ENCODE measurements around the gene NHSL2. TPM values are rescaled to one million over a fixed set of nuclear protein-coding genes. Genes with fewer than 3 reads are reported as not detected.

The NHSL2 gene
- total RNA-seq, 1 experiment from 2014 or later: 0.07 TPM

DNA sequence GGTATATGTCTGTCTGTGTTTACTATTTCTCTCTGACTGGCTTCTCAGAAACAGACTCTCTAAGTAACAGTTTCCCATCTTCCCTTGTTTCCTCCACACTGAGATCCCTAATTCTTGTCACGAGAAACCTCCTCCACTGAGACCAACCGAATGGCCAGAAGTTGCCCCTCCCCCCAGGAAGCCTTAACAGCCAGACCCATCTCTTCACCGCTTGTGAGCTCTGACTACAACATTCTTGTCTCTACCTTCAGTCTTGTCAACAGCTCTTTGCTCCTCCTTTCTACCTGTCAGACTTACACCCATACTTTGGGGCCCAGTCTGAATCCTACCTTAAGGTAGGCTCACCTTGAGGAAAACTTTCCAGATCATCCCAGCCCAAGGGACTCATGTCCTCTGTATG is 90.8 kb downstream of the NHSL2 start:
- Histone ChIP-seq H3K27me3 (ENCODE audit: low read length) (no peaks in the 10 kb centered on the region), H3K27ac (ENCODE audit: low read length) (no peak overlapping the region), H3K9me3 (ENCODE audit: low read length) (no peaks in the 10 kb centered on the region), H3K4me3 (ENCODE audit: low read length) (no peak overlapping the region), H3F3A (ENCODE audit: low read length, unreplicated experiment) (no peaks in the 10 kb centered on the region), H2AFZ (ENCODE audit: low read length) (no peak overlapping the region), H3K4me1 (ENCODE audit: insufficient read depth, low read length) (peaks cover 9% of the 10 kb centered on the region), H3K9ac (ENCODE audit: low read length) (no peak overlapping the region), H4K20me1 (ENCODE audit: low read length) (no peaks in the 10 kb centered on the region), H3K79me2 (ENCODE audit: low read length) (no peaks in the 10 kb centered on the region), H3K36me3 (ENCODE audit: low read depth, low read length) (no peaks in the 10 kb centered on the region), H3K4me2 (ENCODE audit: low read length) (no peak overlapping the region), H3K9me2 (replicated peaks; ENCODE audit: low read length) (no peaks in the 10 kb centered on the region)
- DNase-seq (no peak), ATAC-seq (no peak)
- intact Hi-C loops (cut with micrococcal nuclease): no loop called here
- POLR2A ChIA-PET (ENCODE audit: unreplicated experiment): no interaction called here
- no TSS peak for BruUV-seq (replicated peaks)
- CTCF ChIA-PET: no interaction called here
- no peak for TF ChIP-seq EZH2 (IDR thresholded peaks at IDR 0.05; ENCODE audit: low read length, unreplicated experiment)
- no peak for TF ChIP-seq EZH2phosphoT487 (IDR thresholded peaks at IDR 0.05; ENCODE audit: borderline replicate concordance, low read length)
- TF ChIP-seq, protein P1, sequence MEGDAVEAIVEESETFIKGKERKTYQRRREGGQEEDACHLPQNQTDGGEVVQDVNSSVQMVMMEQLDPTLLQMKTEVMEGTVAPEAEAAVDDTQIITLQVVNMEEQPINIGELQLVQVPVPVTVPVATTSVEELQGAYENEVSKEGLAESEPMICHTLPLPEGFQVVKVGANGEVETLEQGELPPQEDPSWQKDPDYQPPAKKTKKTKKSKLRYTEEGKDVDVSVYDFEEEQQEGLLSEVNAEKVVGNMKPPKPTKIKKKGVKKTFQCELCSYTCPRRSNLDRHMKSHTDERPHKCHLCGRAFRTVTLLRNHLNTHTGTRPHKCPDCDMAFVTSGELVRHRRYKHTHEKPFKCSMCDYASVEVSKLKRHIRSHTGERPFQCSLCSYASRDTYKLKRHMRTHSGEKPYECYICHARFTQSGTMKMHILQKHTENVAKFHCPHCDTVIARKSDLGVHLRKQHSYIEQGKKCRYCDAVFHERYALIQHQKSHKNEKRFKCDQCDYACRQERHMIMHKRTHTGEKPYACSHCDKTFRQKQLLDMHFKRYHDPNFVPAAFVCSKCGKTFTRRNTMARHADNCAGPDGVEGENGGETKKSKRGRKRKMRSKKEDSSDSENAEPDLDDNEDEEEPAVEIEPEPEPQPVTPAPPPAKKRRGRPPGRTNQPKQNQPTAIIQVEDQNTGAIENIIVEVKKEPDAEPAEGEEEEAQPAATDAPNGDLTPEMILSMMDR (conservative IDR thresholded peaks at IDR 0.05; ENCODE audit: low read depth, low read length): no peak

DNA sequence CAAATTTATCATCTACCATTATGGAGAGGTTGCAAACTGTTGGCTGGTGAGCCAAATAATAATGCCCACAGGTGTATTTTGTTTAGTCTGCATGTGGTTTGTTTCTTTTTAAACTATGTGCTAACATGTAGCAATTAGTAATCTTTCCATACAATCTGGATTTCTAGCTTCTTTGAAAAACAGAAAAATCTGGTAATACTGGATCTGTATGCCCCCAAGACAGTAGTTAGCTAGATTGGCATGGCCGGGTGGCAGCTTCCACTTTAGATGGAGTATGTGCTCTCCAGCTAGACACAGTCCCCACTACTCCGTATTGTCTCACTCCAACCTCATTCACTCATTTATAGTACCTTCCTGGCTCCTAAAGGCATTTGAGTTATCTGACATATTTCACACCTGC is 91.3 kb downstream of the NHSL2 start:
- BruUV-seq (replicated peaks): no TSS peak
- Histone ChIP-seq H3K9ac (ENCODE audit: low read length) (no peak overlapping the region), H3F3A (ENCODE audit: low read length, unreplicated experiment) (no peaks in the 10 kb centered on the region), H3K27me3 (ENCODE audit: low read length) (no peaks in the 10 kb centered on the region), H3K9me3 (ENCODE audit: low read length) (no peaks in the 10 kb centered on the region), H3K27ac (ENCODE audit: low read length) (no peak overlapping the region), H3K4me2 (ENCODE audit: low read length) (no peak overlapping the region), H4K20me1 (ENCODE audit: low read length) (no peaks in the 10 kb centered on the region), H3K9me2 (replicated peaks; ENCODE audit: low read length) (no peaks in the 10 kb centered on the region), H2AFZ (ENCODE audit: low read length) (no peak overlapping the region), H3K36me3 (ENCODE audit: low read depth, low read length) (no peaks in the 10 kb centered on the region), H3K79me2 (ENCODE audit: low read length) (no peaks in the 10 kb centered on the region), H3K4me1 (ENCODE audit: insufficient read depth, low read length) (peaks cover 9% of the 10 kb centered on the region), H3K4me3 (ENCODE audit: low read length) (no peak overlapping the region)
- DNase-seq: no peak
- no peak for TF ChIP-seq EZH2phosphoT487 (IDR thresholded peaks at IDR 0.05; ENCODE audit: borderline replicate concordance, low read length)
- TF ChIP-seq EZH2 (IDR thresholded peaks at IDR 0.05; ENCODE audit: low read length, unreplicated experiment): no peak
- TF ChIP-seq, protein P1 (conservative IDR thresholded peaks at IDR 0.05; ENCODE audit: low read depth, low read length): no peak
- POLR2A ChIA-PET (ENCODE audit: unreplicated experiment): no interaction called here
- CTCF ChIA-PET: no interaction called here
- ATAC-seq: no peak
- intact Hi-C loops (cut with micrococcal nuclease): no loop called here

DNA sequence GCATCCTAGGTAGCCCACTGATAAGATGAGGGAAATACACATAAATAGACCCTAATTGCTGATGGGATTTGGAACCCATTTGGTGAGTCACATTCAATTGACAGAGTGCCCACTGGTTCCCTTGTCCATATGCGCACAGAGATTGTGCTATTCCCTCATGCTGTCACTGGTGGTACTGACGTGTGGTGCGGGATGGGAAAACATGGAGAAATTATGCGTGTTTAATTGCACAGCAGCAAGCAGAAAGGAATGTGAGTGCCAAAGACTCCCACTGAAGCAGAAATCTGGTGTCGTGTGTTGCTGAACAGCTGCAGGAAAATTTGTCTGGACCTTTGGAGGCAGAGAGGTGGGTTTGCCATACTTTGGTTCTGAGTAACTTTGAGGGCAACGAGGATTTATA is 92.2 kb downstream of the NHSL2 start:
- no peak overlapping the region for H2AFZ ChIP-seq (ENCODE audit: low read length)
- ChIA-PET CTCF (interaction anchor here (1.7 kb wide), 1 partner anchor 123 kb away, joined by 9 read pairs; no protein-coding TSS in a partner anchor), POLR2A (ENCODE audit: unreplicated experiment) (no interaction called here)
- intact Hi-C loops (cut with micrococcal nuclease): no loop called here
- no TSS peak for BruUV-seq (replicated peaks)
- no peaks in the 10 kb centered on the region for H3K9me2 ChIP-seq (replicated peaks; ENCODE audit: low read length)
- ATAC-seq (no peak), DNase-seq (no peak)
- no peak overlapping the region for H3K9ac ChIP-seq (ENCODE audit: low read length)
- no peaks in the 10 kb centered on the region for H4K20me1 ChIP-seq (ENCODE audit: low read length)
- H3K4me2 ChIP-seq (ENCODE audit: low read length): no peak overlapping the region
- H3K27me3 ChIP-seq (ENCODE audit: low read length): no peaks in the 10 kb centered on the region
- H3K79me2 ChIP-seq (ENCODE audit: low read length): no peaks in the 10 kb centered on the region
- no peaks in the 10 kb centered on the region for H3F3A ChIP-seq (ENCODE audit: low read length, unreplicated experiment)
- H3K36me3 ChIP-seq (ENCODE audit: low read depth, low read length): no peaks in the 10 kb centered on the region
- TF ChIP-seq EZH2 (IDR thresholded peaks at IDR 0.05; ENCODE audit: low read length, unreplicated experiment) (no peak), EZH2phosphoT487 (IDR thresholded peaks at IDR 0.05; ENCODE audit: borderline replicate concordance, low read length) (no peak)
- TF ChIP-seq, protein P1 (conservative IDR thresholded peaks at IDR 0.05; ENCODE audit: low read depth, low read length): no peak
- H3K9me3 ChIP-seq (ENCODE audit: low read length): no peaks in the 10 kb centered on the region
- no peak overlapping the region for H3K27ac ChIP-seq (ENCODE audit: low read length)
- peaks cover 9% of the 10 kb centered on the region for H3K4me1 ChIP-seq (ENCODE audit: insufficient read depth, low read length)
- H3K4me3 ChIP-seq (ENCODE audit: low read length): no peak overlapping the region
